ENCODE data around the gene MDN1.

Gene MDN1

DNA sequence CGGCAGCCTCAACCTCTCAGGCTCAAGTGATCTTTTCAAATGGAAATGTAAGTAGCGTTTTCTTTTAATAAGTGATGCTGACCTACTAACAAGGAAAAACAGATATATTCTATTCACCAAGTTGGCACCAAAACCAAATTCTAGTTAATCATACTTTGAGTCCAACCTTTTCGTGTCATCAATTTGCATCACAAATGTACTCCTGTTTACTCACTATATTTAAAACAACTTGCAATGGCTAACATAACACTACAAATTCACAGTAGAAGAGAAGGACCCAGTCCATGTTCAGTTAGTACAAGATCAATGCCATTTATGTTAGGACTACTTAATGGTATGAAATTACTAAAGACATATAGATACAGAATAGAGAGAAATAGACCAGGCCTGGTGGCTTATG is 50.0 kb downstream of the MDN1 start:
- TF ChIP-seq, protein P1, sequence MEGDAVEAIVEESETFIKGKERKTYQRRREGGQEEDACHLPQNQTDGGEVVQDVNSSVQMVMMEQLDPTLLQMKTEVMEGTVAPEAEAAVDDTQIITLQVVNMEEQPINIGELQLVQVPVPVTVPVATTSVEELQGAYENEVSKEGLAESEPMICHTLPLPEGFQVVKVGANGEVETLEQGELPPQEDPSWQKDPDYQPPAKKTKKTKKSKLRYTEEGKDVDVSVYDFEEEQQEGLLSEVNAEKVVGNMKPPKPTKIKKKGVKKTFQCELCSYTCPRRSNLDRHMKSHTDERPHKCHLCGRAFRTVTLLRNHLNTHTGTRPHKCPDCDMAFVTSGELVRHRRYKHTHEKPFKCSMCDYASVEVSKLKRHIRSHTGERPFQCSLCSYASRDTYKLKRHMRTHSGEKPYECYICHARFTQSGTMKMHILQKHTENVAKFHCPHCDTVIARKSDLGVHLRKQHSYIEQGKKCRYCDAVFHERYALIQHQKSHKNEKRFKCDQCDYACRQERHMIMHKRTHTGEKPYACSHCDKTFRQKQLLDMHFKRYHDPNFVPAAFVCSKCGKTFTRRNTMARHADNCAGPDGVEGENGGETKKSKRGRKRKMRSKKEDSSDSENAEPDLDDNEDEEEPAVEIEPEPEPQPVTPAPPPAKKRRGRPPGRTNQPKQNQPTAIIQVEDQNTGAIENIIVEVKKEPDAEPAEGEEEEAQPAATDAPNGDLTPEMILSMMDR (IDR thresholded peaks at IDR 0.05) = no peak

DNA sequence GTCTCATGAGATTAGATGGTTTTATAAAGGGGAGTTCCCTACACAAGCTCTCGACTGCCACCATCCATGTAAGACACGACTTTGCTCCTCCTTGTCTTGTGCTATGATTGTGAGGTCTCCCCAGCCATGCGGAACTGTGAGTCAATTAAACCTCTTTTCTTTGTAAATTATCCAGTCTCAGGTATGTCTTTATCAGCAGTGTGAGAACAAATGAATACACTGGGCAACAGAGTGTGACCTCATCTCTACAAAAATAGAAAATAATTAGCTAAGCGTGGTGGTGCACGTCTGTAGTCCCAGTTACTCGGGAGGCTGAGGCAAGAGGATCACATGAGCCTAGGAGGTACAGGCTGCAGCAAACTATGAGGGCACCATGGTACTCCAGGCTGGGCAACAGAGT is 51.3 kb downstream of the MDN1 start:
- TF ChIP-seq, protein P1 (IDR thresholded peaks at IDR 0.05) = no peak

DNA sequence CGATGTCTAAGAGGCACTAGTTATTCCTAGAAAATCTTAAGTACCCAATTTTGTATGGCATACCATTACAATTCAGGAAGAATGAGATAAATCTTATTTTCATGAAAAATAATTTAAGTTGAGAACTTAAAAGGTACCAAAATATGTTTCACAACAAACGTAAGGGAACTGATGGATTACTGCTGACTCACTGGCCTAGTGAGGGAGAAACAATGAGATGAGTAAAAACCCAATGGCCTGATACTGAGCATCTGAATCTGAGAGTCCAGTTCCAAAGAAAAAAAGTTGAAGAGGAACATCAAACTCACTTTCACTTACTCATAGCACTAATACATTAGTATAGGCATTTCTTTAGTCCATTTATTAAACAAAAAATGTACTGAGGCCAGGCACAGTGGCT is 56.0 kb downstream of the MDN1 start:
- TF ChIP-seq, protein P1 (IDR thresholded peaks at IDR 0.05) = no peak

DNA sequence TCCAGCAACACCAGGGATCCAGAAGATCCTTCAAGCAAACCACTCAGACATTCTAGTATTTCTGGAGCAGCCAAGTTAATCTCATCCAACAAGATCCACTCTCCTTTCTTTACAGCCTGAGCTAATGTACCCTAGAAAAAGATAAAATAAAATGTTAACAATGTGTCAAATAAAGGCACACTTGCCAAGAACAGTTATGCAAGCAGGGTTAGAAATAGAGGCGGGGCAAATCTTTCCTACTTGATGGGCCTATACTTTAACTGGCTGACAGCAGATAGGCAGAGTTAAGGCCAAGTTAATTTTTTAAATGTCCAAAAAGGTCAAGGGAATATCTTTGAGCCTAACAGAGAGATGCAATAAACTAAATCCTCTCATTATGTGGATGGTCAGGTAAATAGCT is 60.8 kb downstream of the MDN1 start:
- TF ChIP-seq, protein P1 (IDR thresholded peaks at IDR 0.05) = no peak

DNA sequence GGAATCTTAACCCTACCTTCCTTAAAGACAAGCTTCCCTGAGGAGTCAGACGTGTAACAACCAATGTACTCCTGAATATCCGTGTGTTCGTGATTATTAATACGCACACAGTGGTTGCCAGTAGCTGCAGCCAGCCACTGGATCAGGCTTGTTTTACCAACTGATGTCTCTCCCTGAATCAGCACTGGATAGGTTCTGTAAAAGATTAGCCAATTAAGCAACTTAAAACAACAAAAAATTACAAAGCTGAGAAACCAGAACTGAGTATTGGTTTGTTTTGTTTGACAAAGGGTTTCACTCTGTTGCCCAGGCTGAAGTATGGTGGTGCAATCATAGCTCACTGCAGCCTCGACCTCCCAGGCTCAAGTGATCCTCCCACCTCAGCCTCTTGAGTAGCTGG is 69.3 kb downstream of the MDN1 start:
- TF ChIP-seq, protein P1 (IDR thresholded peaks at IDR 0.05) = no peak

DNA sequence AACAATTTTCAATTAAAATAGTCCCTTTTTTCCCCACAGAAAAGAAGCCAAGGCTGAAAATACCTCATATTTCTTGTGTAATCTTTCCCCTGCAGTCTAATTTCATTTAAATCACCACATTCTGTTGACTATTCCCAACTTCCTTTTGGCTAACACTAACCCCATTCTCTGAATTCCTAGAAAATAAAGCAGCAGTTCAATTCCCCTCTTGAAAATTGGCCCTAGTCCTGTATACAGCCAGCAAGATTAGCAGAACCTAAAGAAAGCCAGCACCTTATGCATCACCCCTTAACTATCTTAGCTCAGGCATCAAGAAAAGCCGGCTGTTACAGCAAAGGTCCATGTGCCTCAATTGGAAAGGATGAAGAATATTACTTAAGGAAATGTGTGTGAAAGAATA is 69.7 kb downstream of the MDN1 start:
- TF ChIP-seq, protein P1 (IDR thresholded peaks at IDR 0.05) = no peak

DNA sequence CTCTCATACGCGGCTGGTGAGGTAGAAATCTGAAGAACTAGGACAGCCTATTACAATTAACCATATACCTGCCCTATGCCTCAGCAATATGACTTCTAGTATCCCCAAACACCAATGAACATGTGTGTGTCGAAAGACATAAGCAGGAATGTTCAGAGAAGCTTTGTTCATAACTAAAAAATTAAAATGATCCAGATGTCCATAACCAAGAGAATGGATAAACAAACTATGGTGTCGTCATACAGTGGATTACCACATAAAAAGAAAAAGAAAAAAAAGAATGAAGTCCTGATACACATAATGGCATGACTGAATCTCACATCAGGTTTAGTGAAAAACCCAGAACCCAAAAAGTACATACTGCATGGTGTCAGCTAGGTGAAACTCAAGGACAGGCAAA is 73.9 kb downstream of the MDN1 start:
- TF ChIP-seq, protein P1 (IDR thresholded peaks at IDR 0.05) = no peak

DNA sequence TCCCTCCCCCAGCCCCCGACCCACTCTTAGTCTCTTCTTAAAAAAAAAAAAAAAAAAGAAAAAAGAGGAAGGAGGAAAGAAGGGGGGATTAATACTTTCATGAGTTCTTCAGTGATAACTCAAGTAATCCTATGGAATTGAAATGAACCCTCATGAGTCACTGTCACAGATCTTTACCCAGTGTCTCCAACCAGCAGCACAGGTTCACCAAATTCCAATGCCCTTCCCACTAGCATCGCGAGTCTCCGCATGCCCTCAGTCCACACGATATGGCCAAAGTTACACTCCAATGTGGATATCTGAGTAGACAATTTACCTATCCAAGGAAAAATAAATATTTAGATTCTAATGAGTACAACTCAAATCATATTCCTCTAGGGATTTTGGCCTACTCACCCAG is 74.5 kb downstream of the MDN1 start:
- TF ChIP-seq, protein P1 (IDR thresholded peaks at IDR 0.05) = no peak
